GM03348 (cell line): ENCODE results near the gene PAFAH1B1.
A peak's percentile ranks its signal among the peaks of the same experiment; 100 is the strongest.

ENCODE experiments used
- DNase-seq: peaks from one replicate; pipeline ENCODE4 v3.0.0; 2012; ENCODE audit warnings: low spot score

PAFAH1B1 gene

DNA sequence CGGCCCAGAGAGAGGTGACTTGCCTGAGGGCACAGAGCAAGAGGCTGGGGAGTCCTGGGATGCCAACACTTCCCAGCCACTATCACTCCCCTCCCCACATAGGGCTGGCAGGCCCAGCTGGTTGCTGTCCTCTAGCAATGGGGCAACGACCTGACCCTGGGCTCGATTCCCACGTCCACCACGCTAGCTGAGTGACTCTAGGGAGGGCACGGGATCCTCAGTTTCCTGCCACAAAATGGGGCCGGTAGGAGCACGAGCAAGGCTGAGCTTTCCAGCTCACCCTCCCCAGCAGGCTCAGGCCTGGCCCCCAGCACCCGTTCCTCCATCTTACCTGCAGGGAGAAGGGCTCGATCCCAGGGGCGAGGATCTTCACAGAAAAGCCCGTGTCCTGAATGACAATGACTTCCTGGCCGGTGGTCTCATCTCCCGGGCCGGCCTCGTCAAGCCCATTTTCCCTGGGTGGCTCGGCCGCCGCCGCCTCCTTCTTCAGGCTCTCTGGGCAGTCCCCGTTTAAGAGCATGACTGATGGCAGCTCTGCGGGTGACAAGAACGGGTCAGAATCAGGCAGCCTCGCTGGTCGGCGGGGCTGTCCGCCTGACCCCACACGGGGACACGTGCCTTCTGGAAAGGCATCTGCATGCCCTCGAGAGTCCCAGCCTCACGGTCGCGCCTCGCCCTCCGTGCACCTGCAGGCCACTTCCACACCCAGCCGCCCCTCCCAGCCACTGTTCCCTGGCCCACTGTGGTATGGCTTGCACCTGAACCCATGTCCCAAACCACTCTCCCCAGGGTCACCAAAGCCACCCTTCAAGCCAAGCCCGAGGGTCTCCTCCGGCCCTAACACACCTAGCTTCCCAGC lies 110.8 kb downstream of the PAFAH1B1 start:
- no peak for DNase-seq

DNA sequence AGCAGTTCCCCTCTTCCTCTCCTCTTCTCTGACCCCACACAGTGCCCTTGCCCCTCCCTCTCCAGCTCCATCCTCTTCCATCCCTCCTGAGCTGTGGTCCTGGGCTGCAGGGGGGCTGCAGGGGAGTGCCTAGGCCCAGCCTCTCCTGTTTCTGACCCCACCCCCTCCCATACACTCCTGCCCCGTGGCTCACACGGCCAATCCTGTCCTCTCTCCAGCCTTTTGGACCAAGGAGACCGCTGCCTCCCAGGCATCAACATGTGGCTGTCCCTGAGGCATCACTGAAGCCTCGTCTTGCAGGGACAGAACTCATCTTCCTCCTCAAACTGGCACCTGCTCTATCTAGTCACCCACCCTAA lies 111.4 kb downstream of the PAFAH1B1 start:
- no peak for DNase-seq

DNA sequence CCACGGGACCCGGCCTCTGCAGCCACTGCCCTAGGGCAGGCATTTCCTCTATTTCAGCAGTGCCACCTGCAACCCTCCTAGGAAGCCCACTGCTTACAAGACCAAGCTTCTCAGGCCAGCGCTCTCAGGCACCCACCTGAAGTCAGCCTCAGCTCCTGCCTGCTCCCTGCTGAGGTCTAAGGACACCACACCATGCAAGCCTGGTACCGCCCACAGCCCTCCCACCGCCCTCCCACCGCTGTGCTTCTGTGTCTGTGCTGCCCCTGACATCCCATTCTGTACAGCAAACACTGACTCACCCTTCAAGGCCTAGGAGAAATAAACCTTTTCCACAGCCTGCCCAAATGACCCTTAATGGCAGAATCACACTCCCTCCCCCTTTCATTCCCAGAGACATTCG lies 111.8 kb downstream of the PAFAH1B1 start:
- DNase-seq, result no peak

DNA sequence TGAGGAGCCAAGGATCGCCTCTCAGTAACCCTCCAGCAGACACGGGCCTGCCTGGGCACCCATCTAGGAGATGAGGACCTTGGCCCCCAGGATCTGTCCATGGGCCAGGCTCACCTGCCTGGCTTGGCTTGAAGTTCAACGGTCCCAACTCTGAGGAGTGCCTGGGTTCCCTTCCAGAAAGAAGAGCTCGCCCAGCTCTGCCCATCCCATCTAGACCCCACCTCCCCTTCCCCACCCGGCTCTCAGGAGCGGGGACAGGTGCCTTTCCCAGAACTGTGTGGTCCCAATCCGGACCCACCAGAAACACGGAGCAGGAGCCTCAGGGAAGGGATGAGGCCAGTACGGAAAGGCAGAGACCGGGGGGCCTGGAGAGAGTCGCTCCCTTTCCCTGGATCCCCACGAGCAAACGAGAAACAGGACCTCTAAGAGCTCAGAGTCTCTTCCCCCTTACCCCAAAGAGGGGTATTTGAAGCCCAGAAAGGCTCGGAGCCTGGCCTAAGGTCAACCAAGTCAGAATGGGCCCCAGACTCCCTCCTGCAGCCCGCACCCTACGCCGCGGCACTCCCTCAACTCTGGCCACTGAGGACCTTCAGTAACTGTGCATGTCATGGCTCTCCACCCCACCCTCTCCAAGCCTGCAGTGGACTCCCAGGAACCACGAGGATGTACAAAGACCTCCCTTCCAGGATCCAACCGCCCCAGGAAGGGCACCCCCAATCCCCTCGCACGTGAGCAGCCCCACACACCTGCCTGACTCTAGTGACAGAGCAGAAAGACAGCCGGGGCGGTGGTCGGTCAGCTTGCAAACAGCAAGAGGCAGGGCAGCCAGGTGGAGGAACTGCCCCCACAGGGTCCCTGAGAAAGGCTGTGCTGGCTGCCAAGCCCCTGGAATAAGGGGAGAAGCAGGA lies 112.7 kb downstream of the PAFAH1B1 start:
- no peak for DNase-seq

DNA sequence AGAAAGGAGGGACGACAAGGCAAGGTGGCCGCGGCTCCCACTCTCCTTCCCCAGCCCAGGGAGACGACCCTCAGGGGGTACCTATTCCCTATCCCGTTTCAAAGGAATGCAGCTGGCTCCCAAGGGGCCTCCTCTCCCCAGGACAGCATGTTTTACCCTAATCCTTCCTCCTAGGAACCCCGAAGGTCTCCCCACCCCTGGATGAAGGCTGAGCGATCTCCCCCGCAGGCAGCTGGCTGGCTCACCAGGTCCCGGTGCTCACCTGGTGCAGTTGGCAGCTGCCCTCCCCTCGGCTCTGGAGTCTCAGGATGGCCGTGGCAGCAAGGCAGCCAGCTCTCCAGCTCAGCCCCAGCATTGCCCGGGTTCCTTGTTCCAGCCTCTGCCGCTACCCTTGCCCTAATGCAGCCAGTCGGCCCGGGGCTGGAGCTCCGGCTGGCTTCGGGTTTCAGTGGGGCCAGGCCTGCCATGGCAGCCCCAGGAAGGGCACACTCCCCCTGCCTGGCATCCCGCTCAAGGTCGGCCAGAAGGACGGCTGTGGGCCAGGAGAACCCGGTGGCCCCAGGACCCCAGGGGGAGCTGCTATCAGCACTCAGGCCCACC lies 113.6 kb downstream of the PAFAH1B1 start:
- no peak for DNase-seq

DNA sequence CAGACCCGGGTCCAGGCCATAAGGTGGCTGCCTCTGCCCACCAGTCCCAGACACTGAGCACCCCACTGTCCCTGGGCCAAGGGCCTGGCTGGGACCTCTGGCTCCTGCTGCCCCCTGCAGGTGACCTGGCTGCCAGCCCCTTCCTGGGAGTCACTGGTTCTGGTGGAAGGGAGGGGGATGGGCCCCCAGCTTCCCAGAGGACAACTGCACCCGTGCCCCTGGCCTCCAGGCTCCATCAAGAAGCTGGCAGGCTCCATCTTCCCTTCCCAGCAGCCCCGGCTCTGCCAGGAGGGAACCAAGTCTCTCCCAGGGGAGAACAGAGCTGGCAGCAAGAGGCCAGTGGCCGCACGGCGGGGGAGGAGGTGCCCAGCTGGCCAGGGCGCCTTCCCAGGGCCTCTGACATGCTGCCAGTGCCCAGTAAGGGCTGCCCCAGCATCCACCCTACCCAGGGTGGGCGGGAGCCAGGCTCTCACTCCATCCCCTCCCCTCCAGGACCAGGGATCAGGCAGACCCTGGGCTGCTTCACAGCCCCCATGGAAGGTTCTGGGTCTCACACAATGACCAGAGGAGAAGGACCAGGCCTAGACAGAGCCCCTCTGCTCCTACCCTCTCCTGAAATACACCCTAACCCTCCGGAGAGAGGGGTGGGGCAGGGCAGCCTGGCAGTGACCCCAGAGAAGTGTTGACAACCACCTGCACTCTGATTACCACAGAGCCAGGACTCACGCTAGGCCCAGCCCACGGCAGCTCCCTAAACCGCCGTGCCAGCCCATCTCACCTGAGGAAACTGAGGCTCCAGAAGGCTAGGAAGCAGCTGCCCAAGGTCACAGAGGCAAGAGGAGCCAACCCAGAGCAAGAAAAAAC lies 114.5 kb downstream of the PAFAH1B1 start:
- DNase-seq, result peak; percentile 56

DNA sequence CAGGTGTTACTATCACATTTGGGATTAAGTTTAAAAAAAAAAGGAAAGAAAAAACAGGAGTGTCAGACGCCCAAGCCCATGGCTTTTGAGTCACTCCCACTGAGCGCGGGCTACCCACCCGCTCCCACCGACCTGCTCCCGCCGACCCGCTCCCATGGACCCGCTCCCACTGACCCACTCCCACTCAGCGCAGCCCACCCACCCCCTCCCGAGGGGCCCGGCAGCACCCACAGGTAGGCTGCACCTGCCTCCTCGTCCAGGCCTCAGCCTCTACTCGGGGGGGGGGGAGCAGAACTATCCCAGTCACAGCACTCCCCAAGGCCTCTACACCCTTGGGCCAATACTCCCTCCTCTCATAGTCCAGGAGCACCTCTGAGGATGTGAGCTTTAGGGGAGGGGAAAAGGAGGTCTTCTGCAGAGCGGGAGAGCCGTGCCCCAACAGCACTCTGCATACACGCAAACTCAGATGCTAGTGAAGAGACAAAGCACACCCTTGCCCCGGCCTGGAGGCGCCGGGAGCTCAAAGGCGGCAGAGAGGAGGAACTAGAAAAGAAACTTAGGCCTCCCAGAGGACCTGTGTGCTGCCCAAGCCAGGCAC lies 115.2 kb downstream of the PAFAH1B1 start:
- DNase-seq, result no peak

DNA sequence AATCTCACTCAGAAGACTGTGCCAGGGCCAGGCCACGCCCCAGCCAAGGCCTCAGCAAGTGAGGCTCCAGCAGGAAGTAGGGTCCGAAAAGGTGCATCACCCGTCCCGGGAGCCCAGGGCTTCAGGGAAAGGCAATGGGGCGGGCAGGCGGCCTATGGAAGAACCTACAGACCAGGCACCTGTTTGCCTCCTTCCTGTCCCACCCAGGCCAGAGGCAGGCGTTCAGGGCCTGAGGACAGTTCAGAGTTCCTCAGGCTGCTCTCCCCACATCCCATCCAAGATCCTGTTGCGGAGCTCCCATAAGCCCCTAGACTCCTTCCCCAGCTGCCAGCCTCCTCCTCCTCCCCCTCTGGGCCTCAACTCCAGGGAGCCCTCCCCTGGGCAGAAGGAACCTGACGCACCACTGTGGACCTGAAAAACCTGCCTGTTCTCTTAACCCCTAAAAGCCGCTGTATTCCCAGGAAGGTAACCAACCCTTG lies 115.8 kb downstream of the PAFAH1B1 start:
- peak; percentile 67 for DNase-seq

DNA sequence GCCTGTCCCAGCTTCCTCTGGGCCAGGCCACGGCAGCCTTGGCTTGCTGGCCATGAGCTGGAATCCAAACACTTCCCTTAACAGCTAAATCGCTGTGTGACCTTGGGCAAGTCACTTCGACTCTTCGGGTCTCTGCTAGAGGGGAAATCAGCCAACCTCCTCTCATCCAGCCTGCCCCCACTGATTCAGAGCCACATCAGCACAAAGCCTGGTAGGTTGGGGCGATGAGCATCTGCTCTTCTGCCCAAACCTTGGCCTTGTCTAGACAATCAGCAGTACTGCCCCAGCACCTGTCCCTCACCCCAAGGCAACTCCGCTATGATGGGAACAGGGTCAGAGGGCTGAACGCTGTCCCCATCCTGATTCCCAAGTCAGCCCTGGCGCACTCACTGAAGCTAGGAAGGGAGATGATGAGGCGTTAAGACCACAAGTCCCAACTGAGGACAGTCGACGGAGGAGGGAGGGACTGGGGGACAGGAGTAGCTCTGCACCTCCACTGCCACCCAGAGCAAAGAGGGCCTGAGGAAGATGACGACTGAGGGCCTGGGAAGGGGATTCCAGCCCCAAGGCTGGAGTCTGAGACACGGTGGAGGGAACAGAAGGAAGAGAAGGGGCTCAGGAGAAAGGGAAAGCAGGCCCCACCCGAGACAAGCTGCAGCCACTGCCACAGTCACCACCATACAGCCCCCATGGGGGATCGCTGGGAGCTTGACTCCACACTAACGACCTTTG lies 116.8 kb downstream of the PAFAH1B1 start:
- DNase-seq, result no peak

DNA sequence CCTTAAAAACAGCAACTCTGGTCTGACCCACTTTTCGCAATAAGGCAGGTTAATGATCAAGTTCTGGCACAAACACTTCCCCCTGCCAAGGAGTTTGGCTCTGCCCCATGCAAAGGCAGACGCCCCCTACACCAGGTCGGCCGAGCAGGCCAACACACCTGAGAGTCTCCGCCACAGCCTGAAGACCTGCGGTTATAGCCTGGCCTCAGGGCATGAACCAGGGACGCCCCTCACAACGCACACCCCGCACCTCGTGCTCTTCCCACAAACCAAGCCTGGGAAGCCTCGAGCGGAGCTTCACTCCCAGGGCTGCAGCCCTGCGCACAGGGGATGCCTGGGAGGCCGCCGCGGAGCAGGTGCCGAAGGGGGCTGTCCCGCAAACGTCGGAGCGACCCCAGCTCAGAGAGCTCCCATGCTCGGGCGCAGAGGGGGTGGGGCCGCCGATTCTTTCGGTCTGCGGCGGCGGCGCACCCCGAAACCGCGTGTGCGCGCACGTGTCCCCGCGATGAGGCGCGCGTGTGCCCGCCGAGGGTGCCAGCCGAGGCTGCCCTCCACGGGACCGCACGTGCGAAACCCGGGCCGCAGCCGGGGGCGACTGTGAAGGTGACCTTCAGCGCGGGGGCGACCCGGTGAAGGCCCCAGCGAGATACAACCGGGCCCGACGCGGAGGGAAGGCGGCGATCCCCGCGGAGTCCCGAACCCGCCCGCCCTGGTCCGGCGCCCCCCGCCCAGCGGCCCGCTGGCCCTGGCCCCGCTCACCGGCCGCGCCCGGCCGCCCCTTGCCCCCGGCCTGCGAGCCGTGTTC lies 117.6 kb downstream of the PAFAH1B1 start:
- peak; percentile 66 for DNase-seq

DNA sequence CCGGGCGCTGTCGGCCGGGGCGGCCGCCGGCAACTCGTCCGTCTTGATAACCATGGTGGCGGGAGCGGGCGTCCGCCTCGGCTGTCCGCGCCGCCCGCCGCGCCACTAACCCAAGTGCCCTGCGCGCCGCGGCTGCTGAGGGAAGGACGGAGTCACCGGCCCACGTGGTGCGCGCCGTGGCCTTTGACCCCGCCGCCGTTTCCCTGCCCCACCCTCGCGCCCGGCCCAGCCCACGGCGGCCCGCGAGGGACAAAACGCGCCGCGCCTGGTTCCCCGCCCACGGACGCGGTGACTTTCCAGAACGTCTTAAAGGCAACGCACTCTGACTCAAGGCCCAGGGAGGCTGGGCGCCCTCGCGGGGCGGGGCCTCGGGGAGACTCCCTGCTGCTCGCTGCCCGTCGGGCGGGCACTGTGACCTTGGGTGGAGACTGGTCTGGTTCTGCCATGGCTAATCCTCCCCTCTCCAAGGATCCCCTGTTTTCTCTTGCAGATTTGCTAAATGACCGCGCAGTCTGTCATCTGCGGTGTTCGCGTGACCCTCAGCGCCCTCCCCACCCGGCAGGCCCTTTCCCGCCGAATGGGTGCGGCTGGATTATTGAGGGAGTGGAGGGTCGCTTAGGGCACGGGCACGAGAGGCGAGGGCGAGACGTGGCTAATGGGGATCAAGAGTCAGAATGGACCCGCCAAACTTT lies 118.3 kb downstream of the PAFAH1B1 start, which contains the start of gene CLUH:
CLUH (minus strand) TSS at position 157 of the 692 bp plus-strand sequence; CDS start at position 54, 103 bp downstream.
- peak; percentile 99 for DNase-seq

DNA sequence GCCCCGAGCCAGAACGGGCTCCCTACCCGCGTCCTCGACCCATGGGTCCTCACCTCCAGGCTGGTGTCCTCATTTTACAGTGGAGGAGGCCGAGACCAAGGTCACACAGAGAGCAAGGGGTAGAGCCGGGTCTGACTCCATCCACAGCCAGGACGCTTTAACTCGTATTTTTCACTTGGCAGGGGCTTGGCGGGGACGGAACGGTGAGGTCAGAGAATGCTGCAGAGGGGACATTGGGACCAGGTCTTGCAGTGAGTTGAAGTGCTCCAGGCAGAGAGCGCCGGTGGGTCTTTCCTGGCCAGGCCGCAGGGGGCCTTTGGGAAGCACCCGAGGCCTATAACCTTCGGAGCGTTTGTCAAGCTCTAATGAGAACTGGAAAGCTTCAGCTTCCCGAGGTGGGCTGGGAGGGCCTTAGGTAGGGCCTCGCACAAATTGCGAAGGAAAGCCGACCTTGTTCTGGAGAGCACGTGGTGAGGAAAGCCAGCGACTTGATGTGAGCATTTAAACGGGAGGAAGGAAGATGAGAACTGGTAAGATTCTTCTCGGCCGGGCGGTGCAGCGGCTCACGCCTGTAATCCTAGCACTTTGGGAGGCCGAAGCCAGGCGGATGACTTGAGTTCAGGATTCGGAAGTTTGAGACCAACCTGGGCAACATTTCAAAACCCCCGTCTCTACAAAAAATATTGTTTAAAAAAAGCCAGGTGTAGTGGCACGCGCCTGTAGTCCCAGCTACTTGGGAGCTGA lies 119.0 kb downstream of the PAFAH1B1 start:
- no peak for DNase-seq

DNA sequence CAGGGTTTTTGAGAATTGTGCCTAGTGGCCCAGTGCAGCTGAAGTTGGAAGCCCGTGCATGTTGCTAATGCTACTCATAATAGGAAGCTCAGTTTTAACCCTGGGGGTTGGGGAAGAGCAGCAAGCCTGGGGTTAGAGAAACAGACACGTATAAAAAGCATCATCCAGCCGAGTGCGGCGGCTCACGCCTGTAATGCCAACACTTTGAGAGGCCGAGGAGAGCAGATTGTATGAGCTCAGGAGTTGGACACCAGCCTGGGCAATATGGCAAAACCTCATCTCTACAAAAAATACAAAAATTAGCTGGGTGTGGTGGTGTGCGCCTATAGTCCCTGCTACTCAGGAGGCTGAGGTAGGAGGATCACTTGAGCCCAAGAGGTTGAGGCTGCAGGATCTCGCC lies 120.4 kb downstream of the PAFAH1B1 start:
- no peak for DNase-seq

DNA sequence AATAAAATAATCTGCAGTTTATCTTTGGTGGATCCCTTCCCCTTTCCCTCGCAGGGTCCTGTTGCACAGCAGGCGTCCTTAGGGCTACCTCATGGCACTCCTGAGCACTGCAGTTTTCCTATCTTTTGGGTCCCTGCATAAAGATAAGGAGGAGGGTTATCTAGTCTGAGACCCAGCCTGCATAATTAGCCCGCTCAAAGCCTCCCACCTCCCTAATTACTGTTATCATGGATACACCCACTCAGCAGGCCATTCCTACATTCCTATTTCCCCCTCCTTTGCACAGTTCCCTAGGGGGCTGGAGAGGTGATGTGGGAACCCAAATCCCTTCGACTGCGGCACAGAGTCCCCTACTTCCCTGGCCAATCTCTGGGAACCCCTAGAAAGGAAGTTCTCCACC lies 123.2 kb downstream of the PAFAH1B1 start:
- no peak for DNase-seq

DNA sequence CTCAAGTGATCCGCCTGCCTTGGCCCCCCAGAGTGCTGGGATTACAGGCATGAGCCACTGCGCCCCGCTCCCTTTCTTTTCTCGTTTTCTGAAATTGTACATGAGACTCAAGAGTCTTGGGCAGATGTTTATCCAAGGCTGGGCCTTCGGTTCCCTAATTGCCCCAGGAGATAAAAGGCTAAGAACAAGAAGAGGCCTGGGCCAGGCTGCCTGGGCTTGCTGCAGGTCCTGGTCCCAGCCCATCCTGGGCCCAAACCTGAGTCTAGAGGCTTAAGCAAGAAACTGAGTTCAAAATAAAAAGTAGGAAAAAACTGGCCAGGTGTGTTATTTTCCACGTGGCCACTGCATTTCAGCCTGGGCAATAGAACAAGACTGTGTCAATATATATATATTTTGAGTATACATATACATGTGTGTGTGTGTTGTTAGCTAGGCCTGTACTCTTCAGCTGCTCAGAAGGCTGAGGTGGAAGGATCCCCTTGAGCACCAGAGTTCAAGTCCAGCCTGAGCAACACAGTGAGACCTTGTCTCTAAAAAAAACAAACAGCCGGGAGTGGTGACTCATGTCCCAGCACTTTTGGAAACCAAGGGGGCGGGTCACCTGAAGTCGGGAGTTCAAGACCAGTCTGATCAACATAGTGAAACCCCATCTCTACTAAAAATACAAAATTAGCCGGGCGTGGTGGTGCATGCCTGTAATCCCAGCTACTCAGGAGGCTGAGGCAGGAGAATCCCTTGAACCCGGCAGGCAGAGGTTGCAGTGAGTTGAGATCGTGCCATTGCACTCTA lies 124.9 kb downstream of the PAFAH1B1 start:
- DNase-seq, result no peak

DNA sequence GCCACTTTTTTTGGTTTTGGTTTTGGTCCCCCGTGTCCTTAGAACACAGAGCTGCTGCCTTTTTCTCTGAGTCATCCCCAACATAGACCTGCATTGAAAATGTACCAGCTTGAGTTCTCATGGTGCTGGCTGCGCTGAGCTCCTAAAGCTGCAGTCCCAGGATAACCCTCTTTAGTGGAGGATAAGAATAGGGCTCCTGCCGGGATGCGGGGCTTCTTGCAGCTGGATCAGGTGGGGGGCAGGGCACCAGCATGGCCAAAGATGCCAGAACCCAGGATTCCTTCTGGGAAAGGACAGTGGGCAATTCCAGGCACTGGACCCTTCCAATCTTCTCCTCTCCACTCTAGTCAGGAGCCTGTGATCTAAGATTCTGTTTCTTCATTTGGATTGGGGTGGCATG lies 126.4 kb downstream of the PAFAH1B1 start:
- DNase-seq, result no peak

DNA sequence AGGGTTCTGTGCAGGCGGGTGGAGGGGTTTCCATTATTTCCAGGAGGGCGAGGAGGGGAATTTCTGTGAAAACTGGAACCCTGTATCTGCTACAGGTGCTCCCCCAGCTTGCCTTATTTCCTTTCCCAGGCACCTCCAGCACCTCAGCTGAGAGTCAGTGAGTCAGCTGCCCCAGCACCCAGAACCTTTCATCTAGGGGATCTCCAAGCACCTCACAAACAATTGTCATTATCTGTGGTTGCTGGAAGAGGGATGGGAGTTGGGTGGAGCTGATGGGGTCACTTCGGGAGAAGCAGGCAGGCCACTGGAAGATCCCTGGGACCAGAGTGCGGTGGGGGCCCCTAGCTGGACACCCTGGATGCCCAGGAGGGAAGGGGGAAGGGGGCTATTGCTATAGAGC lies 128.1 kb downstream of the PAFAH1B1 start:
- DNase-seq, result no peak
